Esophagus (tissue), 2 donors: ENCODE data around the gene APOL4. TPM values are rescaled to one million over a fixed set of nuclear protein-coding genes. Genes with fewer than 3 reads are reported as not detected.
"Not testable (repeated sequence)": the region's sequence is repeated elsewhere in the genome, so short reads cannot be mapped to it uniquely, and the experiment has no call there.

Source experiments
- H3K27ac ChIP-seq, 2 donors: one replicate each; pipeline ENCODE4 v1.5.1; 2013; ENCODE audit warnings: low read depth in 2 of 2, mild to moderate bottlenecking in 2 of 2, inconsistent platforms in 1 of 2, low read length in 1 of 2, moderate library complexity in 1 of 2
- H3K27me3 ChIP-seq, 2 donors: one replicate each; pipeline ENCODE4 v1.6.1; 2013; ENCODE audit warnings: low read length in 2 of 2, control low read depth in 1 of 2, mild to moderate bottlenecking in 1 of 2; ENCODE audit not compliant: insufficient read depth in 2 of 2, control insufficient read depth in 1 of 2
- H3K36me3 ChIP-seq, 2 donors: one replicate each; pipeline ENCODE4 v1.6.1; 2013; ENCODE audit warnings: low read length in 1 of 2; ENCODE audit not compliant: control insufficient read depth in 2 of 2, insufficient read depth in 2 of 2
- H3K4me1 ChIP-seq, 2 donors: one replicate each; pipeline ENCODE4 v1.6.1; 2013; ENCODE audit warnings: low read length in 1 of 2; ENCODE audit not compliant: control insufficient read depth in 2 of 2, insufficient read depth in 2 of 2
- H3K4me3 ChIP-seq, 2 donors: one replicate each; pipeline ENCODE4 v1.5.1; 2013; ENCODE audit warnings: low read length in 2 of 2, mild to moderate bottlenecking in 2 of 2, low read depth in 1 of 2, moderate library complexity in 1 of 2
- H3K9me3 ChIP-seq, 2 donors: one replicate each; pipeline ENCODE4 v1.6.1; 2013; ENCODE audit warnings: mild to moderate bottlenecking in 2 of 2, low read depth in 1 of 2, low read length in 1 of 2, moderate library complexity in 1 of 2; ENCODE audit not compliant: control insufficient read depth in 2 of 2, insufficient read depth in 1 of 2
- WGBS, 2 donors: extraction: QIAGEN DNeasy Blood & Tissue Kit; methylation state at CpG; one replicate each; pipeline ENCODE4 v1.1.7; 2013; 5-methylcytosine and 5-hydroxymethylcytosine counted together
- polyA plus RNA-seq, 2 donors: library from polyadenylated mRNA; stranded (reverse); fragments of 200-250 nt; gene quantifications; one replicate each; pipeline ENCODE4 v1.2.3, GENCODE V29; 2013
- donor health status: healthy with polysubstance abuse.
- donor health status: Bipolar disorder and iron deficiency.

APOL4 gene
- polyA plus RNA-seq, 2 donors, result 2.4 to 2.5 TPM

- no peak overlapping the region for H3K4me3 ChIP-seq
- no peaks in the 10 kb centered on the region for H3K27me3 ChIP-seq
- no peaks in the 10 kb centered on the region for H3K36me3 ChIP-seq
- peaks cover 0 to 2% of the 10 kb centered on the region in 2 donors for H3K4me1 ChIP-seq
- no peaks in the 10 kb centered on the region for H3K9me3 ChIP-seq
- WGBS, 2 donors, result 67 to 68% methylated on average over 4 of the region's 4 CpGs
- no peak overlapping the region for H3K27ac ChIP-seq
Observed at GRCh38 chr22:36211237-36211861, 9.7 kb upstream of the APOL4 start.

- H3K36me3 ChIP-seq, result no peaks in the 10 kb centered on the region
- no peak overlapping the region for H3K27ac ChIP-seq
- no peak overlapping the region for H3K4me3 ChIP-seq
- 82 to 93% methylated on average over 3 of the region's 3 CpGs for WGBS, 2 donors
- peaks cover 0 to 2% of the 10 kb centered on the region in 2 donors for H3K4me1 ChIP-seq
- no peaks in the 10 kb centered on the region for H3K27me3 ChIP-seq
- H3K9me3 ChIP-seq, result no peaks in the 10 kb centered on the region
Observed at GRCh38 chr22:36210224-36210623, 8.6 kb upstream of the APOL4 start.

- not testable (repeated sequence) for H3K27ac ChIP-seq, H3K4me1 ChIP-seq, H3K36me3 ChIP-seq, H3K9me3 ChIP-seq, H3K27me3 ChIP-seq, H3K4me3 ChIP-seq
- WGBS, 2 donors, result 78 to 86% methylated on average over 5 of the region's 5 CpGs
Observed at GRCh38 chr22:36209488-36209908, 7.9 kb upstream of the APOL4 start.

- WGBS, 2 donors, result 90 to 97% methylated on average over 1 of the region's 1 CpG
- Histone ChIP-seq H3K4me1 (peaks cover 0 to 4% of the 10 kb centered on the region in 2 donors), H3K27ac (no peak overlapping the region), H3K4me3 (no peak overlapping the region), H3K9me3 (no peaks in the 10 kb centered on the region), H3K36me3 (no peaks in the 10 kb centered on the region), H3K27me3 (no peaks in the 10 kb centered on the region)
Observed at GRCh38 chr22:36208914-36209313, 7.3 kb upstream of the APOL4 start.

GRCh38 chr22:36208162-36208765 is 6.7 kb upstream of the APOL4 start:
- Histone ChIP-seq H3K4me1 (peaks cover 0 to 5% of the 10 kb centered on the region in 2 donors), H3K27me3 (no peaks in the 10 kb centered on the region), H3K4me3 (no peak overlapping the region), H3K36me3 (no peaks in the 10 kb centered on the region), H3K27ac (no peak overlapping the region), H3K9me3 (no peaks in the 10 kb centered on the region)
- 18 to 27% methylated on average over 1 of the region's 1 CpG for WGBS, 2 donors

GRCh38 chr22:36206255-36206654 is 4.6 kb upstream of the APOL4 start:
- Histone ChIP-seq H3K9me3 (no peaks in the 10 kb centered on the region), H3K27me3 (no peaks in the 10 kb centered on the region), H3K27ac (no peak overlapping the region), H3K4me1 (peaks cover 3 to 10% of the 10 kb centered on the region in 2 donors), H3K4me3 (no peak overlapping the region), H3K36me3 (no peaks in the 10 kb centered on the region)
- 79 to 98% methylated on average over 1 of the region's 1 CpG for WGBS, 2 donors

- H3K27me3 ChIP-seq, H3K27ac ChIP-seq, H3K9me3 ChIP-seq, H3K36me3 ChIP-seq, H3K4me3 ChIP-seq: not testable (repeated sequence)
- 72 to 81% methylated on average over 5 of the region's 5 CpGs for WGBS, 2 donors
- peaks cover 4 to 10% of the 10 kb centered on the region in 2 donors for H3K4me1 ChIP-seq
Observed at GRCh38 chr22:36205573-36205972, 4.0 kb upstream of the APOL4 start.

GRCh38 chr22:36204632-36205015 is 3.0 kb upstream of the APOL4 start:
- 51 to 58% methylated on average over 6 of the region's 6 CpGs for WGBS, 2 donors
- Histone ChIP-seq H3K9me3 (no peaks in the 10 kb centered on the region), H3K27me3 (no peaks in the 10 kb centered on the region), H3K4me1 (peaks cover 6 to 10% of the 10 kb centered on the region in 2 donors), H3K4me3 (no peak overlapping the region), H3K27ac (peak overlapping the region in 1 of 2 donors; percentile 40), H3K36me3 (no peaks in the 10 kb centered on the region)

GRCh38 chr22:36204001-36204631 is 2.5 kb upstream of the APOL4 start:
- Histone ChIP-seq H3K4me3 (no peak overlapping the region), H3K27me3 (no peaks in the 10 kb centered on the region), H3K4me1 (peaks cover 6 to 10% of the 10 kb centered on the region in 2 donors), H3K27ac (peak overlapping the region in 1 of 2 donors; percentile 40), H3K36me3 (no peaks in the 10 kb centered on the region), H3K9me3 (no peaks in the 10 kb centered on the region)
- WGBS, 2 donors, result 68 to 74% methylated on average over 8 of the region's 8 CpGs

- not testable (repeated sequence) for H3K4me3 ChIP-seq, H3K36me3 ChIP-seq, H3K27me3 ChIP-seq, H3K27ac ChIP-seq, H3K9me3 ChIP-seq
- peaks cover 6 to 10% of the 10 kb centered on the region in 2 donors for H3K4me1 ChIP-seq
- 48 to 51% methylated on average over 7 of the region's 7 CpGs for WGBS, 2 donors
Observed at GRCh38 chr22:36203441-36203840, 1.8 kb upstream of the APOL4 start.
